IPS-18a (cell line): Measurements from ENCODE around the gene TCF7L1.
"Not testable (repeated sequence)": the region's sequence is repeated elsewhere in the genome, so short reads cannot be mapped to it uniquely, and the experiment has no call there.

Experiments used
- H3K27ac ChIP-seq: one replicate; pipeline ENCODE4 v1.5.1; 2013; ENCODE audit warnings: low read length
- H3K27me3 ChIP-seq: one replicate; pipeline ENCODE4 v1.6.1; 2013; ENCODE audit warnings: mild to moderate bottlenecking, low read length; ENCODE audit not compliant: control insufficient read depth, insufficient read depth
- H3K36me3 ChIP-seq: one replicate; pipeline ENCODE4 v1.6.1; 2013; ENCODE audit warnings: low read depth, low read length; ENCODE audit not compliant: control insufficient read depth
- H3K4me1 ChIP-seq: one replicate; pipeline ENCODE4 v1.6.1; 2013; ENCODE audit warnings: low read depth, low read length; ENCODE audit not compliant: control insufficient read depth
- H3K4me3 ChIP-seq: one replicate; pipeline ENCODE4 v1.5.1; 2013; ENCODE audit warnings: low read length
- H3K9ac ChIP-seq: one replicate; pipeline ENCODE4 v1.6.1; 2013; ENCODE audit warnings: mild to moderate bottlenecking, low read length, moderate library complexity
- H3K9me3 ChIP-seq: one replicate; pipeline ENCODE4 v1.6.1; 2013; ENCODE audit warnings: low read depth, low read length; ENCODE audit not compliant: control insufficient read depth

Gene TCF7L1

GRCh38 chr2:85307527-85307897, 174.3 kb downstream of the TCF7L1 start:
- H3K4me1 ChIP-seq: no peaks in the 10 kb centered on the region
- H3K9me3 ChIP-seq: no peaks in the 10 kb centered on the region
- no peak overlapping the region for H3K27ac ChIP-seq
- no peaks in the 10 kb centered on the region for H3K27me3 ChIP-seq
- peaks cover 69% of the 10 kb centered on the region for H3K36me3 ChIP-seq
- H3K9ac ChIP-seq: no peak overlapping the region
- H3K4me3 ChIP-seq: no peak overlapping the region

DNA sequence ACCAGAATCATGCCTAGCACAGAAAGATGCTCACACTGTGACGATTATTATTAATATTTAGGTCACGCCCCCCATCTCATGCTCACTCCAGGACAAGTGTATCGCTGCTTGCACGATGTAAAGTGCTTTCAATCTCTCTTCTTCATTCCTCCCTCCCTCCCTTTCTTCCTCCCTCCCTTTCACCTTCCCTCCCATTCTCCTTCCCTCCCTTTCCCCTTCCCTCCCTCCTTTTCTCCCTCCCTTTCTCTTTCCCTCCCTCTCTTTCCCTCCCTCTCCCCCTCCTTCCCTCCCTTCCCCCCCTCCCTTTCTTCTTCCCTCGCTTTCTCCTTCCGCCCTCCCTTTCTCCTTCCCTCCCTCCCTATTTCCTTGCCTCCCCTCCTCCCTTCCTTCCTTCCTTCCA, 175.0 kb downstream of the TCF7L1 start:
- no peak overlapping the region for H3K4me3 ChIP-seq
- H3K4me1 ChIP-seq: no peaks in the 10 kb centered on the region
- no peaks in the 10 kb centered on the region for H3K9me3 ChIP-seq
- H3K27me3 ChIP-seq: no peaks in the 10 kb centered on the region
- no peak overlapping the region for H3K9ac ChIP-seq
- H3K36me3 ChIP-seq: peaks cover 67% of the 10 kb centered on the region
- H3K27ac ChIP-seq: no peak overlapping the region

- H3K4me1 ChIP-seq: no peaks in the 10 kb centered on the region
- peaks cover 59% of the 10 kb centered on the region for H3K36me3 ChIP-seq
- H3K9ac ChIP-seq: no peak overlapping the region
- H3K9me3 ChIP-seq: no peaks in the 10 kb centered on the region
- H3K27me3 ChIP-seq: no peaks in the 10 kb centered on the region
- H3K4me3 ChIP-seq: no peak overlapping the region
- H3K27ac ChIP-seq: no peak overlapping the region
Measured at GRCh38 chr2:85308896-85309555, 175.8 kb downstream of the TCF7L1 start.

- H3K36me3 ChIP-seq: peaks cover 52% of the 10 kb centered on the region
- no peak overlapping the region for H3K4me3 ChIP-seq
Measured at GRCh38 chr2:85309699-85310321, 176.6 kb downstream of the TCF7L1 start.

GRCh38 chr2:85310330-85310729, 177.1 kb downstream of the TCF7L1 start:
- H3K27me3 ChIP-seq: no peaks in the 10 kb centered on the region
- no peaks in the 10 kb centered on the region for H3K9me3 ChIP-seq
- no peak overlapping the region for H3K4me3 ChIP-seq
- H3K36me3 ChIP-seq: peaks cover 46% of the 10 kb centered on the region
- H3K4me1 ChIP-seq: no peaks in the 10 kb centered on the region
- no peak overlapping the region for H3K27ac ChIP-seq
- no peak overlapping the region for H3K9ac ChIP-seq

More at GRCh38 chr2:85309699-85310321, 176.6 kb downstream of the TCF7L1 start:
- H3K27me3 ChIP-seq: no peaks in the 10 kb centered on the region
- H3K27ac ChIP-seq: no peak overlapping the region
- H3K9ac ChIP-seq: no peak overlapping the region
- H3K4me1 ChIP-seq: no peaks in the 10 kb centered on the region
- no peaks in the 10 kb centered on the region for H3K9me3 ChIP-seq

GRCh38 chr2:85312404-85312803, 179.2 kb downstream of the TCF7L1 start:
- Histone ChIP-seq H3K4me3 (no peak overlapping the region), H3K27ac (no peak overlapping the region), H3K9ac (no peak overlapping the region), H3K27me3 (no peaks in the 10 kb centered on the region), H3K9me3 (no peaks in the 10 kb centered on the region), H3K4me1 (no peaks in the 10 kb centered on the region), H3K36me3 (peaks cover 35% of the 10 kb centered on the region)

DNA sequence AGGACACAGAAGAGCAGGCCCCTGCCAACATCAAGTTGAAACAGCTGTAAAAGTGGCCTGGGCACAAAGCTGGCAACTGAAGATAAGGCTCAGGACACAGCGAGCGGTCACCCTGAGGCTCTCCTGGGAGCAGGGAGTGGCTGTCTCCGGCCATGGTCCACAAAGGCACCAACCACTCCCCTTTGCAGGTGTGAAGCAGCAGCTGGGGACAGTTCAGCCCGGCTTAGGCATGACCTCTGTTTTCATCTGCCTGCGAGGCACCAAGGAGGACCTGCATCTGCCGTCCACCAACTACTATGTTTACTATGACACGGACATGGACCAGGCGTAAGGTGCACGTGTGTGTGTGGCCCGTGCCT, 181.7 kb downstream of the TCF7L1 start:
- peaks cover 21% of the 10 kb centered on the region for H3K36me3 ChIP-seq
- H3K4me1 ChIP-seq: no peaks in the 10 kb centered on the region
- no peaks in the 10 kb centered on the region for H3K27me3 ChIP-seq
- no peak overlapping the region for H3K27ac ChIP-seq
- H3K9me3 ChIP-seq: no peaks in the 10 kb centered on the region
- H3K4me3 ChIP-seq: no peak overlapping the region
- no peak overlapping the region for H3K9ac ChIP-seq

DNA sequence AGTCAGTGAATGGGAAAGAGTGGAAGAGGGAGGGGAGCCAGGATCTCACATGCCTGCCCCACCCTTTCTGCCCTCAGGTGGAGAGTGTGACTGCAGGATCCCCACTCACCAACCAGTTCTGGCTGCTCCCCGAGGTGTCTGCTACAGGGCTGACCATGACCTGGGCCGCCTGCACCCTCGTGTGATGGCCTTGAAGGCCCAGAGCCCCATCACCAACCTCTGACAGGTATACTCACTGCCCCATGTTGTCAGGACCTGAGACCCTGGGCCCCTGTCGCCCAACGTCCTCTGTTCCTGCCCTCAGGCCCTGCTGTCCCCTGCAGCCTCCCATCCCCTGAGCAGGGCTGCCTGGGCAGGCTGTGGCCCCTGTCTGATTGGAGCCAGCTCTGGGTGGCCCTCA, 182.7 kb downstream of the TCF7L1 start:
- not testable (repeated sequence) for H3K27ac ChIP-seq, H3K4me1 ChIP-seq, H3K4me3 ChIP-seq, H3K27me3 ChIP-seq, H3K9ac ChIP-seq, H3K9me3 ChIP-seq
- H3K36me3 ChIP-seq: peaks cover 24% of the 10 kb centered on the region

- Histone ChIP-seq H3K36me3 (peaks cover 43% of the 10 kb centered on the region), H3K27me3 (no peaks in the 10 kb centered on the region)
Measured at GRCh38 chr2:85318222-85319074, 185.3 kb downstream of the TCF7L1 start.

GRCh38 chr2:85319796-85320195, 186.6 kb downstream of the TCF7L1 start:
- no peaks in the 10 kb centered on the region for H3K27me3 ChIP-seq
- no peak overlapping the region for H3K4me3 ChIP-seq
- no peak overlapping the region for H3K9ac ChIP-seq
- H3K27ac ChIP-seq: no peak overlapping the region
- no peaks in the 10 kb centered on the region for H3K4me1 ChIP-seq
- no peaks in the 10 kb centered on the region for H3K9me3 ChIP-seq
- peaks cover 55% of the 10 kb centered on the region for H3K36me3 ChIP-seq

More at GRCh38 chr2:85318222-85319074, 185.3 kb downstream of the TCF7L1 start:
- H3K4me1 ChIP-seq: no peaks in the 10 kb centered on the region
- H3K27ac ChIP-seq: no peak overlapping the region
- no peak overlapping the region for H3K9ac ChIP-seq
- H3K9me3 ChIP-seq: no peaks in the 10 kb centered on the region
- H3K4me3 ChIP-seq: no peak overlapping the region

- H3K4me1 ChIP-seq: peaks cover 11% of the 10 kb centered on the region
- no peak overlapping the region for H3K4me3 ChIP-seq
- no peak overlapping the region for H3K9ac ChIP-seq
- H3K36me3 ChIP-seq: peaks cover 47% of the 10 kb centered on the region
- H3K9me3 ChIP-seq: no peaks in the 10 kb centered on the region
- H3K27ac ChIP-seq: no peak overlapping the region
- no peaks in the 10 kb centered on the region for H3K27me3 ChIP-seq
Measured at GRCh38 chr2:85323351-85323987, 190.3 kb downstream of the TCF7L1 start.
